Measurements from ENCODE around the gene LDB2.

DNA sequence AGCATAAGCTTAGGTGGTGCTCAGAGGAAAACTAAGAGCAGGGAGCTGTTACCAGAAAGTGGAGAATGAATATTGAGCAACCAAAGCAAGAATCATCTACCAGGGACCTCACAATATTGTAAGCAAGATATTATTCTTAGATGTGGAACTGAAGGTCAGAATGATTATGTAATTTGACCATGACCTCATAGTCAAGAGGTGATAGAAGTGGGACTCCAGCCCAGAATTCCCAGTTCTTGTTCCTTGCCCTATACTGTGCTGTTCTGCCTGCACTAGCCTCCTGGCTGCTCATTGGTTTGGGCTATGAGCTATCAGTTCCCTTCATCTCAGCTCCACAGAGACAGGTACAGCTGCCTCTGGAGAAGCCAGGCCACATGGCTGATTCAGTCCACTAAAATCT, 229.4 kb downstream of the LDB2 start:
- TF ChIP-seq POLR2A (IDR thresholded peaks at IDR 0.05; ENCODE audit: low read depth, low read length) (no peak), POLR2AphosphoS5 (IDR thresholded peaks at IDR 0.05; ENCODE audit: low read depth, low read length) (no peak)
